Suprapubic skin (tissue), 4 donors: ENCODE results near the gene GBGT1. TPM values are rescaled to one million over a fixed set of nuclear protein-coding genes. Genes with fewer than 3 reads are reported as not detected.

Source experiments
- DNase-seq, 2 donors: peaks; one replicate each; pipeline ENCODE4 v3.0.0-alpha.2; 2019; ENCODE audit warnings: low spot score in 2 of 2
- H3K27ac ChIP-seq: fragments of 200-600 bp; sonication (generic); one replicate; pipeline ENCODE4 v1.5.1; 2019
- H3K27me3 ChIP-seq: fragments of 200-600 bp; sonication (generic); one replicate; pipeline ENCODE4 v1.5.1; 2019
- H3K36me3 ChIP-seq: fragments of 200-600 bp; sonication (generic); one replicate; pipeline ENCODE4 v1.5.1; 2019
- H3K4me1 ChIP-seq: fragments of 200-600 bp; sonication (generic); one replicate; pipeline ENCODE4 v1.5.1; 2019
- H3K4me3 ChIP-seq: fragments of 200-600 bp; sonication (generic); one replicate; pipeline ENCODE4 v1.5.1; 2019; ENCODE audit warnings: mild to moderate bottlenecking
- H3K9me3 ChIP-seq: fragments of 200-600 bp; sonication (generic); one replicate; pipeline ENCODE4 v1.5.1; 2019
- EP300 ChIP-seq: sonication (generic); formaldehyde crosslinking; IDR thresholded peaks from one replicate; pipeline ENCODE4 v1.6.1; 2017; ENCODE audit warnings: antibody characterized with exemption
- POLR2A ChIP-seq, 2 donors: fragments of 450-650 bp; IDR thresholded peaks; one replicate each; pipeline ENCODE4 v1.6.1; 2017; ENCODE audit warnings: antibody characterized with exemption in 2 of 2, mild to moderate bottlenecking in 2 of 2, moderate library complexity in 2 of 2
- POLR2AphosphoS5 ChIP-seq, 3 donors: sonication (generic); formaldehyde crosslinking; IDR thresholded peaks; one replicate each; pipeline ENCODE4 v1.6.1; 2017; ENCODE audit warnings: antibody characterized with exemption in 3 of 3
- WGBS: methylation state at CpG from one replicate; pipeline ENCODE4 v1.1.5; 2018; 5-methylcytosine and 5-hydroxymethylcytosine counted together
- total RNA-seq, 4 donors: library from RNA; depleted of rRNA; stranded (reverse); fragments of >200 nt; gene quantifications; one replicate each; pipeline ENCODE4 v1.1.0, GENCODE V29; 2016
- TF ChIP-seq, protein P1 (sequence below), 2 donors: fragments of 200-600 bp in 1 of 2; fragments of 450-650 bp in 1 of 2; sonication (generic) in 1 of 2; IDR thresholded peaks; one replicate each; pipeline ENCODE4 v1.5.1; 2016 to 2019; ENCODE audit warnings: antibody characterized with exemption in 2 of 2, mild to moderate bottlenecking in 1 of 2, moderate library complexity in 1 of 2

Gene GBGT1
- total RNA-seq, 4 donors from 2014 or later = 2.6 to 14.6 (median 5.8) TPM

DNA sequence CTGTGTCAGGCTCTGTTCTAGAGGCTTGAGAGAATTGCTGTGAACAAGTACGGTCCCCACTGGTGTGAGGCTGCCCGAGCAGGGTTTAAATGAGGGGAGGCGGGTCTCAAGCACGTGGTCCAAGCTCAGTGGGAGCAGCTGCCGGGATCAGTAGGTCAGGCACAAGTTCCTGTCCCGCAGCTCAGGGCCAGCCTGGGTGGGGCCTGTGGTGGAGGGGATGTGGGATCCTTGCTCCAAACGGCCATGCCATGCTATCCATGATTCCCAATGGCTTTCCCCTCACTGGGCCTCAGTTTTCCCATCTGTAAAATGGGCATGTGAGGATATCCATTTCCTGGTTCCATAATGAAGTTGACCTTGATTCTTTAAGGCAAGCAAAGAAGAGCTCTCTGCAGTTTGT lies 28.3 kb upstream of the GBGT1 start:
- no peak overlapping the region for H3K4me3 ChIP-seq
- H3K27me3 ChIP-seq = peaks cover 28% of the 10 kb centered on the region
- H3K27ac ChIP-seq = no peak overlapping the region
- H3K9me3 ChIP-seq = no peaks in the 10 kb centered on the region
- H3K4me1 ChIP-seq = no peaks in the 10 kb centered on the region
- TF ChIP-seq, protein P1, sequence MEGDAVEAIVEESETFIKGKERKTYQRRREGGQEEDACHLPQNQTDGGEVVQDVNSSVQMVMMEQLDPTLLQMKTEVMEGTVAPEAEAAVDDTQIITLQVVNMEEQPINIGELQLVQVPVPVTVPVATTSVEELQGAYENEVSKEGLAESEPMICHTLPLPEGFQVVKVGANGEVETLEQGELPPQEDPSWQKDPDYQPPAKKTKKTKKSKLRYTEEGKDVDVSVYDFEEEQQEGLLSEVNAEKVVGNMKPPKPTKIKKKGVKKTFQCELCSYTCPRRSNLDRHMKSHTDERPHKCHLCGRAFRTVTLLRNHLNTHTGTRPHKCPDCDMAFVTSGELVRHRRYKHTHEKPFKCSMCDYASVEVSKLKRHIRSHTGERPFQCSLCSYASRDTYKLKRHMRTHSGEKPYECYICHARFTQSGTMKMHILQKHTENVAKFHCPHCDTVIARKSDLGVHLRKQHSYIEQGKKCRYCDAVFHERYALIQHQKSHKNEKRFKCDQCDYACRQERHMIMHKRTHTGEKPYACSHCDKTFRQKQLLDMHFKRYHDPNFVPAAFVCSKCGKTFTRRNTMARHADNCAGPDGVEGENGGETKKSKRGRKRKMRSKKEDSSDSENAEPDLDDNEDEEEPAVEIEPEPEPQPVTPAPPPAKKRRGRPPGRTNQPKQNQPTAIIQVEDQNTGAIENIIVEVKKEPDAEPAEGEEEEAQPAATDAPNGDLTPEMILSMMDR (IDR thresholded peaks at IDR 0.05) = no peak
- TF ChIP-seq EP300 = no peak
- TF ChIP-seq POLR2AphosphoS5 (IDR thresholded peaks at IDR 0.05) = no peak
- no peak for TF ChIP-seq POLR2A (IDR thresholded peaks at IDR 0.05)
- no peaks in the 10 kb centered on the region for H3K36me3 ChIP-seq
- 64% methylated on average over 7 of the region's 7 CpGs for WGBS
- no peak for DNase-seq

DNA sequence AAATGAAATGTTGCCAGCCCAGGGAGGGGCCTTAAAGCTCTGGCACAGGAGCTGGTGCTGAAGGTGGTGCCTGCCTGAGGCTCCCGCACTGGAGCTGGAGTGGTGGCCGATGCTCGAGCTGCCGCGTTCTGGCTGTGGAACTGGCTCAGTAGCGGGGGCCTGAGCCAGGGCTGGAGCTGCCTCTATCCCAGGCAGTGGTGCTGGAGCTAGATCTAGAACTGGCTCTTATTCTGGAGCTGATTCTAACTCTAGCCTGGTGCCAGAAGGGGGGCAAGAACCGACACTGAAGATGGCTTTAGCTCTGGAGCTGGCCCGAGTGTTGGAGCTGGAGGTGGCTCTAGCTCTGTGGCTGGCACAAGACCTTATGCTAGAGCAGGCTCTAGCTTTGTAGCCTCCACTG lies 26.1 kb upstream of the GBGT1 start:
- H3K27me3 ChIP-seq = peaks cover 23% of the 10 kb centered on the region
- peak in 1 of 2 donors; percentile 35 for DNase-seq
- no peak overlapping the region for H3K27ac ChIP-seq
- no peak overlapping the region for H3K4me3 ChIP-seq
- peaks cover 6% of the 10 kb centered on the region for H3K4me1 ChIP-seq
- no peak for TF ChIP-seq POLR2AphosphoS5 (IDR thresholded peaks at IDR 0.05)
- TF ChIP-seq EP300 = no peak
- no peak for TF ChIP-seq POLR2A (IDR thresholded peaks at IDR 0.05)
- TF ChIP-seq, protein P1 (IDR thresholded peaks at IDR 0.05) = no peak
- WGBS = 74% methylated on average over 8 of the region's 8 CpGs
- no peaks in the 10 kb centered on the region for H3K9me3 ChIP-seq
- no peaks in the 10 kb centered on the region for H3K36me3 ChIP-seq

DNA sequence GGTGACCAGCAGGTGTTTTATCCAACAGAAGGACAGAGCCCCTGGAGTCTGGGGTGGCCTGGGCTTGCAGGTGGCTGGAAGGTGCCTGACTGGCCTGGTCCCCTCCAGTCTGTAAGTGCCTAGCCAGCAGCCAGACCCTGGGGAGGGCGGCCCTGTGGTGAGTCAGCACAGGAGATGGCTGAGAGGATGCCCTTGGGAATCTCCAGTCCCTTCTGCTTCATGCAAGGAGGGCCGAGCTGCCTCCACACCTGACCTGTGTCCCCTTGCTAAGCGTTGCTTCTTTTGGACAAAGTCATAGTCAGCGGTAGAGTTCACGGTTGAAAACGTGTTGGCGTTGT lies 25.1 kb upstream of the GBGT1 start:
- peaks cover 7% of the 10 kb centered on the region for H3K4me1 ChIP-seq
- no peaks in the 10 kb centered on the region for H3K9me3 ChIP-seq
- no peak for TF ChIP-seq POLR2AphosphoS5 (IDR thresholded peaks at IDR 0.05)
- TF ChIP-seq EP300 = no peak
- TF ChIP-seq POLR2A (IDR thresholded peaks at IDR 0.05) = no peak
- TF ChIP-seq, protein P1 (IDR thresholded peaks at IDR 0.05) = no peak
- H3K27me3 ChIP-seq = peaks cover 19% of the 10 kb centered on the region
- H3K4me3 ChIP-seq = no peak overlapping the region
- H3K27ac ChIP-seq = no peak overlapping the region
- 96% methylated on average over 7 of the region's 7 CpGs for WGBS
- no peaks in the 10 kb centered on the region for H3K36me3 ChIP-seq
- DNase-seq = peak in 1 of 2 donors; percentile 55

DNA sequence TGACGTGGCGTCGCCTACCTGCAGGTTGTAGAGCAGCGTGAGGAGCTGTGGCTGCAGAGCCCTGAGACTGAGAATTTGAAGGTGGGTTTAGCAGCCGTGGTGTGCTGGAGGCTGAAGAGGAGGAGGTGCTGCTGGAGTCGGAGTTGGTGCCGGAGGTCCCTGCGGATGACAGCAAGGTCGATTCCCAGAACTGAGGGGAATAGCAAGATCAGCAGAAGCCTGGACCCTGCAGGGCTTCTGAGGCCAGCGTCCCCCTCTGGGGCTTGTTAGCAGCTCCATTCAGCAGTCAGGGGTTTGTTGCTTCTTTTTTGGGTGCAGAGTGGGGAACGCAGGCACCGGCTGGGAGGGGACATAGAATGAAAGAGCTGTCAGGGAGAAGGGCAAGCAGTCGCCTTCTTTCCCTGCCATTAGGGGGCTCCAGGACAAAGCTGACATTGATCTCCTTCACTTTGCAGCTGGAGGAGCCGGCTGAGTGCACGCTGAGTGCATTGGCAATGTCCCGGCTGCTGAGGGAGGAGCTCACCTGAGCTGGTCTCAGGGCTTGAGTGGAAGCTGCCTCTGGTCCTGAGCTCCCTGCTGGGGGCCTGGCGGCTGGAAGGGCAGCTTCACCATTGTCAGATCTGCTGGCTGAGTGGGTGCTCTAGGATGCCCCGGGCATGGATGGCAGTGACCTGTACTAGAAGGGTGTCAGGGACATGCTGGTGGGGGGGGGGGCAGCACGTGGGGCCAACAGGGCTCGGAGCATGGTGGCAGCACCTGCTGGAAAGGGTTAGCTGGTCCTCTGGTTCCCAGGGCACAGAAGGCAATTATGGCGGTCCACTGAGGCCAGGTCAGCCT lies 24.5 kb upstream of the GBGT1 start:
- 62% methylated on average over 20 of the region's 21 CpGs for WGBS

DNA sequence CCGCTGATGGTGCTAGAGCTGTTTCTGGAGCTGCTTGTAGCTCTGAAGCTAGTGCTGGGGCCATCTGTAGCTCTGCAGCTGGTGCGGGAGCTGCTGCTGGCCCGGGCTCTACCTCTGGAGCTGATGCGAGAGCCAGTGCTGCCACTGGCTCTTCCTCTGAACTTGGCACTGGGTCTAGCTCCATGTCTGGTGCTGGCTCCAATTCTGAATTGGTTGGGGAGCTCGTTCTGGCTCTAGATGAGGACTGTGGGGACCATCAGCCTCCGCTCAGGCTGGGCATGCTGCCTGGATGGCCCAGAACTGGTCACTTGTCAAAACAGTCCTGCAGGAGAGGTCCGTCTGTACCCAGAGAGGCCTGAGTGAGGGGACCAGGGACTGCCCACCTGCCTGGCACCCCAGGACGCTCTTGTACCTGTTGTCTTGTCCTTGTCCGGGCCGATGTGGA lies 23.9 kb upstream of the GBGT1 start:
- WGBS = 93% methylated on average over 4 of the region's 10 CpGs
- no peak for DNase-seq
- H3K9me3 ChIP-seq = no peaks in the 10 kb centered on the region
- H3K4me3 ChIP-seq = no peak overlapping the region
- TF ChIP-seq POLR2AphosphoS5 (IDR thresholded peaks at IDR 0.05) = no peak
- no peak for TF ChIP-seq EP300
- TF ChIP-seq POLR2A (IDR thresholded peaks at IDR 0.05) = no peak
- TF ChIP-seq, protein P1 (IDR thresholded peaks at IDR 0.05) = no peak
- H3K36me3 ChIP-seq = no peaks in the 10 kb centered on the region
- H3K27me3 ChIP-seq = peaks cover 21% of the 10 kb centered on the region
- H3K4me1 ChIP-seq = peaks cover 7% of the 10 kb centered on the region
- H3K27ac ChIP-seq = no peak overlapping the region

More for the DNA sequence above, 24.5 kb upstream of the GBGT1 start:
- no peak overlapping the region for H3K27ac ChIP-seq
- peak in 1 of 2 donors; percentile 54 for DNase-seq
- TF ChIP-seq EP300 (no peak), POLR2A (IDR thresholded peaks at IDR 0.05) (no peak), POLR2AphosphoS5 (IDR thresholded peaks at IDR 0.05) (no peak)
- TF ChIP-seq, protein P1 (IDR thresholded peaks at IDR 0.05) = no peak
- no peaks in the 10 kb centered on the region for H3K36me3 ChIP-seq
- H3K4me1 ChIP-seq = peaks cover 7% of the 10 kb centered on the region
- H3K27me3 ChIP-seq = peaks cover 20% of the 10 kb centered on the region
- no peak overlapping the region for H3K4me3 ChIP-seq
- no peaks in the 10 kb centered on the region for H3K9me3 ChIP-seq
